HepG2 (cell line): ENCODE measurements around the gene TRIM54. TPM values are rescaled to one million over a fixed set of nuclear protein-coding genes. Genes with fewer than 3 reads are reported as not detected.

Experiments
- NFE2 ChIP-seq: sonication (generic); formaldehyde crosslinking; IDR thresholded peaks from 2 replicates; pipeline ENCODE4 v1.4.0; 2020; ENCODE audit warnings: missing genetic modification reagents
- NFRKB ChIP-seq: fragments of 450-650 bp; IDR thresholded peaks from 2 replicates; pipeline ENCODE4 v1.6.1; 2017
- polyA plus RNA-seq, 8 experiments: library from polyadenylated mRNA; depleted of rRNA in 3 of 8; stranded (reverse) in 7 of 8; unstranded in 1 of 8; fragments of >200 nt; fragmentation: Illumina TruSeq in 4 of 8; extraction: Trizol in 4 of 8; gene quantifications; 2 replicates each; pipeline versions ENCODE4 v1.2.1 to v1.2.3, GENCODE V29; 2011 to 2016; ENCODE audit warnings: low read depth in 4 of 8, missing spikeins in 1 of 8, mixed read lengths in 1 of 8; ENCODE audit not compliant: insufficient read depth in 1 of 8
- total RNA-seq, 5 experiments: library from RNA; depleted of rRNA; stranded (reverse); fragments of >200 nt; fragmentation: Illumina TruSeq; extraction: Trizol; gene quantifications; 2 replicates each; pipeline ENCODE4 v1.2.3, GENCODE V29; 2016; ENCODE audit warnings: low read depth in 1 of 5
- TF ChIP-seq, protein P1 (sequence below): sonication (generic); formaldehyde crosslinking; conservative IDR thresholded peaks from 2 replicates; pipeline ENCODE4 v1.8.0; 2022; ENCODE audit warnings: missing genetic modification reagents
- TF ChIP-seq, protein P2 (sequence below): sonication (generic); formaldehyde crosslinking; IDR thresholded peaks from 2 replicates; pipeline ENCODE4 v1.4.0; 2020; ENCODE audit warnings: missing genetic modification reagents, low read depth, mild to moderate bottlenecking, borderline replicate concordance
- TF ChIP-seq, protein P3 (sequence below): conservative IDR thresholded peaks from 2 replicates; pipeline ENCODE4 v1.6.1; 2018; ENCODE audit warnings: missing genetic modification reagents
- TF ChIP-seq, protein P4 (sequence below): sonication (generic); formaldehyde crosslinking; IDR thresholded peaks from 2 replicates; pipeline ENCODE4 v1.5.1; 2020; ENCODE audit warnings: missing genetic modification reagents, mild to moderate bottlenecking, borderline replicate concordance

Gene TRIM54
- total and polyA plus RNA-seq, 2 of the 13 experiments (the other 11 are each of a cell fraction or from before 2014, with no cell fraction given), result 0.07 to 0.13 TPM

DNA sequence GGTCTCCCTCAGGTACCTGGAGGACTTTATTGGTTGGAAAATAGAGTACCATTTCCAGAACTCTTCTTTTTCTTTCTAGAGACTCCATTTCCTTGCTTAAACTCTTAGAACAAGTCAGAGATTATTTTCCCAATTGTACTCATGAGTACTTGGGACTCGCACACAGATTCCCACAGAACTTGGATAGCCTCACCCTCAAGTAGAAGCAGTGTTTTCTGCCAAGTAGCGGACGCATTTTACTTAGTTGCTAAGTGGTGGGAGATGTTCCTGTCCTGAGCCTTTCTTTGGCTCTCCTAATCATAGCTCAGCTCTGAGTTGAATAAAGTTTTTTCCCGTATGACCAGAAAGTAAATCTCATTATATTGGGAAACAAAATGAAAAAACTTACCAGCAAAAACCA lies 36.6 kb upstream of the TRIM54 start (continued):
- TF ChIP-seq, protein P1, sequence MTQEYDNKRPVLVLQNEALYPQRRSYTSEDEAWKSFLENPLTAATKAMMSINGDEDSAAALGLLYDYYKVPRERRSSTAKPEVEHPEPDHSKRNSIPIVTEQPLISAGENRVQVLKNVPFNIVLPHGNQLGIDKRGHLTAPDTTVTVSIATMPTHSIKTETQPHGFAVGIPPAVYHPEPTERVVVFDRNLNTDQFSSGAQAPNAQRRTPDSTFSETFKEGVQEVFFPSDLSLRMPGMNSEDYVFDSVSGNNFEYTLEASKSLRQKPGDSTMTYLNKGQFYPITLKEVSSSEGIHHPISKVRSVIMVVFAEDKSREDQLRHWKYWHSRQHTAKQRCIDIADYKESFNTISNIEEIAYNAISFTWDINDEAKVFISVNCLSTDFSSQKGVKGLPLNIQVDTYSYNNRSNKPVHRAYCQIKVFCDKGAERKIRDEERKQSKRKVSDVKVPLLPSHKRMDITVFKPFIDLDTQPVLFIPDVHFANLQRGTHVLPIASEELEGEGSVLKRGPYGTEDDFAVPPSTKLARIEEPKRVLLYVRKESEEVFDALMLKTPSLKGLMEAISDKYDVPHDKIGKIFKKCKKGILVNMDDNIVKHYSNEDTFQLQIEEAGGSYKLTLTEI, result no peak
- no peak for TF ChIP-seq NFE2
- TF ChIP-seq NFRKB, result no peak
- TF ChIP-seq, protein P2, sequence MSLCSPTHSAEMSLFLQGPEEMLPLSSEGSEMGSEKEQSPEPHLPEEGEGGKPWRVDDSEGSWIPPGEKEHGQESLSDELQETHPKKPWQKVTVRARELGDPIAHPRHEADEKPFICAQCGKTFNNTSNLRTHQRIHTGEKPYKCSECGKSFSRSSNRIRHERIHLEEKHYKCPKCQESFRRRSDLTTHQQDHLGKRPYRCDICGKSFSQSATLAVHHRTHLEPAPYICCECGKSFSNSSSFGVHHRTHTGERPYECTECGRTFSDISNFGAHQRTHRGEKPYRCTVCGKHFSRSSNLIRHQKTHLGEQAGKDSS (CRISPR knock-in tag), result no peak
- TF ChIP-seq, protein P3, sequence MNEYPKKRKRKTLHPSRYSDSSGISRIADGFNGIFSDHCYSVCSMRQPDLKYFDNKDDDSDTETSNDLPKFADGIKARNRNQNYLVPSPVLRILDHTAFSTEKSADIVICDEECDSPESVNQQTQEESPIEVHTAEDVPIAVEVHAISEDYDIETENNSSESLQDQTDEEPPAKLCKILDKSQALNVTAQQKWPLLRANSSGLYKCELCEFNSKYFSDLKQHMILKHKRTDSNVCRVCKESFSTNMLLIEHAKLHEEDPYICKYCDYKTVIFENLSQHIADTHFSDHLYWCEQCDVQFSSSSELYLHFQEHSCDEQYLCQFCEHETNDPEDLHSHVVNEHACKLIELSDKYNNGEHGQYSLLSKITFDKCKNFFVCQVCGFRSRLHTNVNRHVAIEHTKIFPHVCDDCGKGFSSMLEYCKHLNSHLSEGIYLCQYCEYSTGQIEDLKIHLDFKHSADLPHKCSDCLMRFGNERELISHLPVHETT (CRISPR knock-in tag), result no peak
- TF ChIP-seq, protein P4, sequence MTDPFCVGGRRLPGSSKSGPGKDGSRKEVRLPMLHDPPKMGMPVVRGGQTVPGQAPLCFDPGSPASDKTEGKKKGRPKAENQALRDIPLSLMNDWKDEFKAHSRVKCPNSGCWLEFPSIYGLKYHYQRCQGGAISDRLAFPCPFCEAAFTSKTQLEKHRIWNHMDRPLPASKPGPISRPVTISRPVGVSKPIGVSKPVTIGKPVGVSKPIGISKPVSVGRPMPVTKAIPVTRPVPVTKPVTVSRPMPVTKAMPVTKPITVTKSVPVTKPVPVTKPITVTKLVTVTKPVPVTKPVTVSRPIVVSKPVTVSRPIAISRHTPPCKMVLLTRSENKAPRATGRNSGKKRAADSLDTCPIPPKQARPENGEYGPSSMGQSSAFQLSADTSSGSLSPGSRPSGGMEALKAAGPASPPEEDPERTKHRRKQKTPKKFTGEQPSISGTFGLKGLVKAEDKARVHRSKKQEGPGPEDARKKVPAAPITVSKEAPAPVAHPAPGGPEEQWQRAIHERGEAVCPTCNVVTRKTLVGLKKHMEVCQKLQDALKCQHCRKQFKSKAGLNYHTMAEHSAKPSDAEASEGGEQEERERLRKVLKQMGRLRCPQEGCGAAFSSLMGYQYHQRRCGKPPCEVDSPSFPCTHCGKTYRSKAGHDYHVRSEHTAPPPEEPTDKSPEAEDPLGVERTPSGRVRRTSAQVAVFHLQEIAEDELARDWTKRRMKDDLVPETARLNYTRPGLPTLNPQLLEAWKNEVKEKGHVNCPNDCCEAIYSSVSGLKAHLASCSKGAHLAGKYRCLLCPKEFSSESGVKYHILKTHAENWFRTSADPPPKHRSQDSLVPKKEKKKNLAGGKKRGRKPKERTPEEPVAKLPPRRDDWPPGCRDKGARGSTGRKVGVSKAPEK (CRISPR knock-in tag), result no peak
